HK-2 (cell line): Measurements from ENCODE around the gene DDX10.

Source experiments
- DNase-seq: peaks from one replicate; pipeline ENCODE4 v3.0.0-alpha.2; 2018; ENCODE audit not compliant: unreplicated experiment

Gene DDX10

GRCh38 chr11:108938604-108939003 is 273.7 kb downstream of the DDX10 start:
- DNase-seq = no peak

- DNase-seq = no peak
These were observed 274.3 kb downstream of the DDX10 start for GRCh38 chr11:108939135-108939534.

DNA sequence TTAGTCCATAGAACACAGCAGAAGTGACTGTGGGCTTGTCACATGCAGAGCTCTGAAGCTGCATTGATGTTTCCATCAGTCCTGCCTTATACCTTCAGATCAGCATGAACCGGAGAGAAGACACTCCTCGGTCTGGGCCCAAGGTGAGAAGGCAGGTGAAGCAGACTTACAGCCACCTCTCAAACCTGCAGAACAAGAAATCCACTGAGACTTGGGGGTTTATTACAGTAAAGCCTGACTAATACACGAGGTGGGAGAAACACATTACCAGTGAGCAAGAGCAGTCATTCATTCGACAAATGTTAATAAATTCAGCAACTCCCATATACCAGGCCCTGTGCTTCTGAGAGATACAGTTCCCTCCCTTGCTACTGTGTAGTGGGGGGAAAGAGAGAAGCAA is 279.0 kb downstream of the DDX10 start:
- DNase-seq = no peak

DNA sequence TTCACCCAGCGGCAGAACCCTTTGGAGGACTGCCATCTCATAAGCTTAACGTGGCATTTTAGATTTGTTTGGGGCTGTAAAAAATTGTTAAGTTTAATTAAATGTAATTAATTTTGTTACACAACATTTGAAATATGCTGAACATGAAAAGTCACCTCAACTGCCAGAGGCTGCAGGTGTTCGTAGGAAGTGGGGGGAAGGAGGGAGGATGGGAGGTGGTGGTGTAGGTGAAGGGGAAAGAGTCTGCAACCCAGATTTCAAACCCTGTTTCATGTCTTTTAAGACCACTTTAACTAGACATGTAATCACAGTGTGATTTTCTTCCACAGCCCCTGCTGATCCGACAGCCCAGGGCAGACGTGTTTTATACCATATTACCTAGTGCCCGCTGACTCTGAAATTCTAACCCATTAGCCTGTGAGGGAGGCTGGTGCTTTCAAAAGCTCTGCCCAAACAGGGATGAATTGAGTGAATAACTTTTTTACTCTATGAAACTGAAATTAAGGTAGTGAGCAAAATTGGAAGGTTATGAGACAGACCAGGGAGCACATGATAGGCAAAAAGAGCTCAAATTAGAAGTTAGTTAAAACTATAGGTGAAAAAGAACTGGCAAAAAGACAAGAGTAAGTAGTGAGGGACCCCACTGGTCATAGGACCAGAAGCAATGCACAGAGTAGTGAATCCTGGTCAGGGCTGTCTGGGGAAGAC is 279.8 kb downstream of the DDX10 start:
- DNase-seq = no peak

DNA sequence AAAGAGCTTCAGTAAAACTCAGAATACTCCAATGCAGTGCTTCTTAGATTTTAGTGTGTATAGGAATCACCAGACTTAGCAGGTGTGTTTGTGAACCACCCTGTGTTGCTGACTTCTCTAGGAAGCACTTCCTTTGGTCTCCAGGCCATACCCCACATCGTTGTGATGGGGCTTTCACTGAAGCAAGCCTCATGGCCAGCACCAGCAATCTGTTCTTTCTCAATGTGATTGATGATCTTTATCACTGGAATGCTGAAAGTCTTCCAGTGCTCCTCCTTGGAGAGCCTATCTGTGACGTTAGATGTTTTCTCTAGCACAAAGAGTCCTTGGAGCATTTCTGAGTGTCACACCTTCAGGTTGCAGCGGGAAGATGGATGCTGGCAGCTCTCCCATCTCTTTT is 280.5 kb downstream of the DDX10 start:
- no peak for DNase-seq

GRCh38 chr11:108947654-108948570 is 283.0 kb downstream of the DDX10 start:
- no peak for DNase-seq

- no peak for DNase-seq
These were observed 293.7 kb downstream of the DDX10 start for GRCh38 chr11:108958368-108959104.

- no peak for DNase-seq
These were observed 294.4 kb downstream of the DDX10 start for GRCh38 chr11:108959105-108959761.

DNA sequence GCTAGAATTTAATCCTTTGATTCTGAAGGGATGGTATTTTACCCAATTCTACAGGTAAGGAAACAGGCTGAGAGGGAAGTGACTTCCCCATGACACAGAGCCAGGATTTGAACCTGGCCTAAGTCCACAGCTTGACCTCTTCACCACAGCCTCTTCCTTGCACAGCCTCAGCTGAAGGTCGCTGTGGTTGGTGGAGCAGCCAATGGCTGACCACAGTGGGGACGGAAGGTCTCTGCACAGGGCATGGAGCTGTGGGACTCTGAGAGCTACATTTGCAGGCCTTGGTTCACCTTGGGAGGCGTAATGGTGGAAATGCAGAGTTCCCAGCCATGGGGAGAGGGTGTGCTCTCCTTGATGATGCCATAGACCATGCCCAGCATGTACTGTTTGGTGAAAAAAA is 295.0 kb downstream of the DDX10 start:
- no peak for DNase-seq

DNA sequence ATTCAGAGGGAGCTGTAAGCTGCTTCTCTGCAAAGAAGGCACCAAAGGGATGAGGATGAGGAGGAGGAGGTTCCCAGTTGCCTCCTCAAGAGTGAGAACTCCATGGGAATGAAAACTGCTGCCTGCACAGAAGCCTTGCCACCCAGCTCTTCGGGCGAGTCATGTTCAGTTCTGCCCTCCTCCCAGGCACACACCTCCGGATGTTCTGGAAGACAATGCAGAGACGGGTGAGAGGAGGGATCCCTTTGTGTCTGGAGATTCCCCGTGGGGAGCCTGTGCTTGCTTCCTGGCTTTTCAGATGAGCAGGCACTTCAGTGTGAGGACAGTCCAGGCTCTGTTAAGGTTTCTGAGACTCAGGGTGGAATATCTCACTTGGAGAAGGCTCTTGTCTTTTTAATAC is 295.6 kb downstream of the DDX10 start:
- DNase-seq = no peak

DNA sequence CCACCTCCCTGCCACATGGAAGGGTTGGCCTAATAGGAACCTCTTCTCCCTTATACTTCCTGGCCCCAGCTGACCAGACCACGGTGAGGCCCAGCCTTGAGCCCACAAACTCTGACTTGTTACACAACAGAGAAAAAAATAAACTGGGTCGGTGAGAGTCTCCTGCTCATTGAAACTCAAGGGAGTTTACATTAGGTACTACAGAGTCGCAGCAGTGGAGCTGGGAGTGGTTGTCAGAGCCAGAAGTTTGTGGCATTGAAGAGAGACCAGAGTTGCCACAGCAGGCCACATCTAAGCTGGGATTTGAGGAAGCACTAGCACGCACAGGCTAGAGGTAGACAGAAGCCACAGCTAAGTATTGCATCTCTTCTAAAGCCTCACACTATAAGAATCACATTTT is 296.2 kb downstream of the DDX10 start:
- DNase-seq = no peak

DNA sequence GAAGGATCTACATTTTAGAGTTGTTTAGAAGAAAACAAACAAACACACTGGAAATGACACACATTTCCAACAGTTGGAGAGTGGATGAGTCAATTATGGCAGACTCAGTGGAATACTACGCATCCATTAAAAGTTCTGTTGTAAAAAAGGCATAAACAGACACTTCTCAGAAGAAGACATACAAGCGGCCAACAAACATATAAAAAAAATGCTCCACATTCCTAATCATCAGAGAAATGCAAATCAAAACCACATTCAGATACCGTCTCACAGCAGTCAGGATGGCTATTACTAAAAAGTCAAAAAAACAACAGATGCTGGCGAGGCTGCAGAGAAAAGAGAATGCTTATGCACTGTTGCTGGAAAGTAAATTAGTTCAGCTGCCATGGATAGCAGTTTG is 298.2 kb downstream of the DDX10 start:
- DNase-seq = no peak

DNA sequence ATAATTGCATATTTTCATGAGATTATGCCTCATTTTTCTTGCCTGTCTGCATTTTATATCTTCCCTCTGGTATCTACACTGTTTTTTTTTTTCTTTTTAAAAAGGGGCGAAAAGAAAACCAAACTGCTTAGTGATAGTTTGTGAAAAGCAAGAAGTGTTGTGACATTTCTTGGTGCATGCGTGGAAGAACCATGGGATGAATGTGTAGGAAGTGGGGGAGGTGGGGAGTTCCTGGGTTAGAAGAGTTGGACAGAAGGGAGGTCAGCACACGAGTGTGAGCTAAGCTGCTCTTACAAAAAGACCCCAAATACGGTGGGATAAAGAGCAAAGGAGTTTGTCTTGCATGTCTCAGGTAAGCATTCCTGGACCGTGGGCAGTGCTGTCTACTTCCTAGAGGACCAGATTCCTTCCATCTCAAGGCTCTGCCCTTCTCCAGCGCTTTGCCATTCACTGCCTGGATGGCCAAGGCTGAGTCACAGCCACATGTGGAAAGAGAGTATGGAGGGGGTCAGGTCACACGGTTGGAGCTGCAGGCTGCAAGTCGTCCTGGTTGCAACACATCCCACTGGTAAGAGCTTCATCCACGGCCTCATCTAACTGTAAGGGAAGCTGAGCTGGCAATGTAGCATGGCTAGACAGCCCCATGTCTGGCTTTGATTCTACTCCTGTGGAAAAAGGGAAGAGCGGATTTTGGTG is 300.6 kb downstream of the DDX10 start:
- DNase-seq = peak; percentile 8

DNA sequence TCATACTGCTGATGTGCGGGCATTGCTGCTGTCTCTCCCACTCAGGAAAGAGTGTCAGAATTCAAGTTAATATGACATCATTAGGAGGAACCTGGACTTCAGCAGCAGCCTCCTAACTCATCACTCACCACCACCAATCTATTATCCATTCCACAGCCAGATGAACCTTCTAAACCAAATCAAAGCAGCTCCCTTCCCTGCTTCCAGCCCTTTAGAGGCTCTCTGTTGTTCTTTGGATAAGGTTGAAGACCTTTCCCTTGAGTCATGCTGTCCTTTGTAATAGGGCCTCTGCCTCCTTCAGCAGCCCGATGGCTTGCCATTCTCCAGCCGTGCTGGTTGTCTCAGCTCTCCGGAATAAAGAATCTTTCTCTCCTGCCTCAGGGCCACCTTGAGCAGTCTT is 301.3 kb downstream of the DDX10 start:
- no peak for DNase-seq

DNA sequence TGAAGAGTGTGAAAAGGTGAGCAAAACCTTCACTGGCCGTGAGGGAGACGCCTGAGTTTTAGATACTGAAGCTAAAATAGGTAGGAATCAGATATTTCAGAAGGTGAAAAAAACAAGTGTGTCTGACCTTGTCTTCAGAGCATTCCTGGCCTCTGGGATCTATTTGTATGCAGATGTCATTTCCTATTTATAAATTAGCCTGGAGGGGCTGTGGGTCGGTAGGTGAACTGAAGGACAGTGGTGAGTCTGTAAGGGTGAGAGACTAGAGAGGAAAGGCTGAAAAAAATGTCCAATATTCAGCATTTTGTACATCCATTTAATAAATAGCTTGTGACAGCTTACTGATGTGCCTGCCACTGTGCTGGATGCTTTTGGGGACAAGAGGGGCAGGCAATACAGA is 302.1 kb downstream of the DDX10 start:
- no peak for DNase-seq

DNA sequence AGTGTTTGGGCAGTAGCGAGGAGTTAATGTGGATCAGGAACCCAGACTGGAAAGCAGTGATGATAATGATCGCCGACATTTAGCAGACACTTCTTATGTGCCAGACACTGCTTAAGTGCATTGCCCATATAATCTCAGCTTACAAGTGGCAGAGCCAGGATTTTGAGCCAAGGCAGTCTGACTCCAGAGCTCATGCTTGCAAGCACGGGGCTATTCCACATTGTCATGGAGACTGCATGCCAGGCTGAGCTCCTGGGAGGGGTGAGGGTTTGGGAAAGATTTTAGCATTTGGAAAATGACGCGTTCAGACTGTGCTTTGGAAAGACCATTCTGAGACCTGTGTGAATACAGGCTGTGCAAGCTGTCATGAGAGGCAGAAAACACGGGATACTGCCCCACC is 302.7 kb downstream of the DDX10 start:
- no peak for DNase-seq

DNA sequence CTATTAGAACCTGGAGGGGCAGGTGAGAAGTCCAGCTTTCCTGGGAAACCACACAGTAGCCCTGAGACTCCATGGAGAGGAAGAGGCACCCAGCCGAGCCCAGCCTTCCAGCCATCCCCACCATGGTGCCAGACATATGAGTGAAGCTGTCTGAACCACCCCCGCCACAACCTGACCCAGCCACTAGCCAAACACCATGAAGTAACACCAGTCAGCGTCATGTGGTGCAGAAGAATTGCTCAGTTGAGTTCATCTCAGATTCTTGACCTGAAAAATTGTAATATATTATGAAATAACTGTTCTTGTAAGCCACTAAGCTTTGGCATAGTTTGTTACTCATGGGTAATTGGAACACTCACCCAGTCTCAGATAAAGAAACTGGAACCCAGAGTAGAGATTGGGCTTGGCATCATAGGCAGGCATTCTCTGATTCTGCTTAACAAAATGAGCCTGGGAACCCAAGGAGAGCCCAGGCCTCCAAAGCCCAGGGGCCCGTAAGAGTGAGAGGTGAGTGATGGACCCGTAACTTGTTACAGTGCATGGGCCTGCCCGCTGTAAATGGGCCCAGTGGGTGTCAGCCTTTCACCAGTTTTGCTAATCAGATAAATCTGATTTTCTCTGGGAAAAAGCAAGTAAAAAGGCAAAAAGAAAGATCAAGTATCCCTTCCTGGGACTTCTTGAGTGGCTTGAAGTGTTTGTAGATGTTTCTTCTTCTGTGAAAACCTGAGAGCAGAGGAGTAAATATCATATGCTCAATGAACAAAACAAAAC is 305.5 kb downstream of the DDX10 start:
- DNase-seq = no peak

- DNase-seq = peak; percentile 37
These were observed 308.7 kb downstream of the DDX10 start for GRCh38 chr11:108973402-108974162.

DNA sequence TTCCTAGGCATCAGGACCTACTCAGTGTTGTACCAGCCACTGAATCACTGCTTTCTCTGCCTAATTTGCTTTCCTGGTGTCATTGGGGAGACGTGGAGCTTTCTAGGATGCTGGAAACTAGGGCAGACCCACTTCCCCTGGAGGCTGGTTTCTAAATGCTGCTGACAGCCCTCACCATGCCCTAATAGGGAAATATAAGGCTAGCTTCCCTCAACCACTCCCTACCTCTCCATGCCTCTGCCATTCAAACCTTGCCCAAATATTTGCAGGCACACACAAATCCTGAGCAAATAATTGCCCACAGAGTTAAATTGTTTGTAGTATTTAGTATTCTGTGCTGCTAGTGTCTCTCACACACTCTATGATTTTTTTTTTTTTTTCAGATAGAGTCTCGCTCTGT is 310.2 kb downstream of the DDX10 start:
- no peak for DNase-seq

DNA sequence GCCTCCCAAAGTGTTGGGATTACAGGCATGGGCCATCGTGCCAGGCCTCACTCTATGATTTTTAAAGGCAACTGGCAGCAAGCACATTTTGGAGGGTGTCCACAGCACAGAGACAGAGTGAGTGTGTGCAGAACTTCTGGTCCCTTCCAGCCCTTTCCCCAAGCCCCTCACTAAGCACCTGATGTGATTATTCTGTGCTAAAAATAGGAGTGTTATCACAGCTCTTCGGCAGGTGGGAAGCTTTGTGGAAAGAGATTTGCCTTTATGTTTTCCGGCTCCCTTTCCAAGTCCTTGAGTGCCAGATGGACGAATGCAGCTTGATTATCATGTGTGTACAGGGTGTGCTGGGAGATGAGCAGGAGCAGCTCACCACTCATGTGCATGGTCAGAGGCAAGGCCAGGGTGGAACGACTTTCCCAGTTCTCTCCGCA is 310.8 kb downstream of the DDX10 start:
- no peak for DNase-seq
